Lower leg skin (tissue), 4 donors: Measurements from ENCODE around the gene OSBPL3. TPM values are rescaled to one million over a fixed set of nuclear protein-coding genes. Genes with fewer than 3 reads are reported as not detected.
A peak's percentile ranks its signal among the peaks of the same experiment; 100 is the strongest.

ENCODE experiments used
- DNase-seq, 2 donors: peaks; one replicate each; pipeline ENCODE4 v3.0.0-alpha.2; 2019; ENCODE audit warnings: low spot score in 2 of 2
- H3K4me3 ChIP-seq: fragments of 200-600 bp; sonication (generic); 2 replicates; pipeline ENCODE4 v1.5.1; 2017; ENCODE audit warnings: mild to moderate bottlenecking, low read depth; ENCODE audit not compliant: poor library complexity, severe bottlenecking
- POLR2A ChIP-seq, 2 donors: fragments of 450-650 bp; IDR thresholded peaks; one replicate each; pipeline ENCODE4 v1.6.1; 2016 to 2017; ENCODE audit warnings: antibody characterized with exemption in 2 of 2, mild to moderate bottlenecking in 1 of 2, moderate library complexity in 1 of 2
- WGBS, 2 donors: methylation state at CpG; one replicate each; pipeline ENCODE4 v1.1.5; 2018; 5-methylcytosine and 5-hydroxymethylcytosine counted together
- intact Hi-C: fragments of 100-400 bp; cut with DNase I; formaldehyde crosslinking; loops from one replicate; pipeline ENCODE4 v1.15.0; 2023; ENCODE audit warnings: low total_unique reads
- total RNA-seq, 4 donors: library from RNA; depleted of rRNA; stranded (reverse); fragments of >200 nt; gene quantifications; one replicate each; pipeline ENCODE4 v1.1.0, GENCODE V29; 2016
- TF ChIP-seq, protein P1 (sequence below), 3 donors: fragments of 450-650 bp; IDR thresholded peaks; one replicate each; pipeline ENCODE4 v1.5.1; 2016; ENCODE audit warnings: antibody characterized with exemption in 3 of 3, mild to moderate bottlenecking in 3 of 3, moderate library complexity in 2 of 3

The OSBPL3 gene
- total RNA-seq, 4 donors from 2014 or later = 21.9 to 40.3 (median 23.7) TPM

DNA sequence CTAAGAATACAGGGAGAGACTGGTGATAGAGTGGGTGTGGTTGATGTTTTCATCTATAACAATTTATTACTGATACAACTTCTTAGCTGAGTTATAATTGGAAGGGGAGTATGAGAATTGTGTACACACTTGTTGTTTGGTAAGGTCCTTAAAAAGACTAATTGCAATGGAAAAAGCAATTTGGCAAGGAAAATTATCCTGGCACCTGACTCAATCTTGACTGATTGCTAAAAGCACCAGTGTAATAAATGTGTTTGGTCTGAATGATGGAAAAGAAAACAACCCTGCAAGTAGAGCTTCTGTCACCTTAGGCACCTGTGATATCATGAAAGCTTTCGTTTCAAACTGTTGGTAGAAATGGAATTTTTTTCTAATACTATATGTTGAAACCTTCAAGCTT lies 216.0 kb downstream of the OSBPL3 start:
- TF ChIP-seq, protein P1, sequence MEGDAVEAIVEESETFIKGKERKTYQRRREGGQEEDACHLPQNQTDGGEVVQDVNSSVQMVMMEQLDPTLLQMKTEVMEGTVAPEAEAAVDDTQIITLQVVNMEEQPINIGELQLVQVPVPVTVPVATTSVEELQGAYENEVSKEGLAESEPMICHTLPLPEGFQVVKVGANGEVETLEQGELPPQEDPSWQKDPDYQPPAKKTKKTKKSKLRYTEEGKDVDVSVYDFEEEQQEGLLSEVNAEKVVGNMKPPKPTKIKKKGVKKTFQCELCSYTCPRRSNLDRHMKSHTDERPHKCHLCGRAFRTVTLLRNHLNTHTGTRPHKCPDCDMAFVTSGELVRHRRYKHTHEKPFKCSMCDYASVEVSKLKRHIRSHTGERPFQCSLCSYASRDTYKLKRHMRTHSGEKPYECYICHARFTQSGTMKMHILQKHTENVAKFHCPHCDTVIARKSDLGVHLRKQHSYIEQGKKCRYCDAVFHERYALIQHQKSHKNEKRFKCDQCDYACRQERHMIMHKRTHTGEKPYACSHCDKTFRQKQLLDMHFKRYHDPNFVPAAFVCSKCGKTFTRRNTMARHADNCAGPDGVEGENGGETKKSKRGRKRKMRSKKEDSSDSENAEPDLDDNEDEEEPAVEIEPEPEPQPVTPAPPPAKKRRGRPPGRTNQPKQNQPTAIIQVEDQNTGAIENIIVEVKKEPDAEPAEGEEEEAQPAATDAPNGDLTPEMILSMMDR (IDR thresholded peaks at IDR 0.05) = no peak
- TF ChIP-seq POLR2A (IDR thresholded peaks at IDR 0.05) = no peak
- H3K4me3 ChIP-seq = no peak overlapping the region
- intact Hi-C loops = no loop called here

GRCh38 chr7:24763303-24763901 lies 216.6 kb downstream of the OSBPL3 start:
- no peak overlapping the region for H3K4me3 ChIP-seq
- 71 to 82% methylated on average over 5 of the region's 5 CpGs for WGBS, 2 donors
- TF ChIP-seq, protein P1 (IDR thresholded peaks at IDR 0.05) = no peak
- intact Hi-C loops = no loop called here
- DNase-seq = no peak

More for the DNA sequence above, 216.0 kb downstream of the OSBPL3 start:
- 46 to 62% methylated on average over 1 of the region's 1 CpG for WGBS, 2 donors
- DNase-seq = no peak

DNA sequence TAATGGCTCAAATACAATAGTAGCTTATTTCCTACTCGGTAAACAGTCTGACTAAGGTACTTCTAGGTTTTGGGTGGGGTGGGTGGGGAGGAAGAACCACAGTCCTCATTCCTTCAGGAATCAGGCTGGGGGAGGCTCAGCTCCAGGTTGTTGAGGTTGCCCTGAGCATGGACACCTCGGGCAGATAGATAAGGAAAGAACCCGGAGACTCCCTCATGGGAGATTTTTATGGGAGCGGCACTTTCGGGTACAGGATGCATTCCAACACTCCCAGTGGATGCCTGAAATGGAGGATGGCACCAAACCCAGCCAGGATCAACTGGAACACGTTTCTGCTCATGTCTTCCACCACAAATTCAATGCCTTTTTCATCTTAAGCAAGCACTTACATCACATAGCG lies 217.2 kb downstream of the OSBPL3 start:
- intact Hi-C loops = no loop called here
- DNase-seq = no peak
- no peak for TF ChIP-seq POLR2A (IDR thresholded peaks at IDR 0.05)
- TF ChIP-seq, protein P1 (IDR thresholded peaks at IDR 0.05) = no peak
- 62 to 67% methylated on average over 7 of the region's 7 CpGs for WGBS, 2 donors
- H3K4me3 ChIP-seq = no peak overlapping the region

- intact Hi-C loops = no loop called here
- H3K4me3 ChIP-seq = no peak overlapping the region
- 94 to 100% methylated on average over 1 of the region's 1 CpG for WGBS, 2 donors
- no peak for DNase-seq
- TF ChIP-seq, protein P1 (IDR thresholded peaks at IDR 0.05) = no peak
- TF ChIP-seq POLR2A (IDR thresholded peaks at IDR 0.05) = no peak
Observed at GRCh38 chr7:24760968-24761367, 219.0 kb downstream of the OSBPL3 start.

- no peak for TF ChIP-seq POLR2A (IDR thresholded peaks at IDR 0.05)
- TF ChIP-seq, protein P1 (IDR thresholded peaks at IDR 0.05) = no peak
- intact Hi-C loops = no loop called here
- H3K4me3 ChIP-seq = peak within 1 kb of the TSS; percentile 48
- 9% methylated on average over 34 to 47 of the region's 81 CpGs for WGBS, 2 donors
- DNase-seq = peak in 1 of 2 donors; percentile 89
Observed at GRCh38 chr7:24757353-24758275, 222.4 kb downstream of the OSBPL3 start, which contains the start of gene GSDME. Gene GSDME (minus strand): TSS chr7:24757464. CDS start chr7:24749774, 7,690 bp downstream.
